NOMO-1 treated with dmso at 0.1 percent for 144 hours (cell line): Measurements from ENCODE around the gene MAPKAPK3.

ENCODE experiments used
- DNase-seq: peaks from one replicate; lab custom pipeline; 2025; ENCODE audit not compliant: unreplicated experiment; lab: John Stamatoyannopoulos, UW

Gene MAPKAPK3

DNA sequence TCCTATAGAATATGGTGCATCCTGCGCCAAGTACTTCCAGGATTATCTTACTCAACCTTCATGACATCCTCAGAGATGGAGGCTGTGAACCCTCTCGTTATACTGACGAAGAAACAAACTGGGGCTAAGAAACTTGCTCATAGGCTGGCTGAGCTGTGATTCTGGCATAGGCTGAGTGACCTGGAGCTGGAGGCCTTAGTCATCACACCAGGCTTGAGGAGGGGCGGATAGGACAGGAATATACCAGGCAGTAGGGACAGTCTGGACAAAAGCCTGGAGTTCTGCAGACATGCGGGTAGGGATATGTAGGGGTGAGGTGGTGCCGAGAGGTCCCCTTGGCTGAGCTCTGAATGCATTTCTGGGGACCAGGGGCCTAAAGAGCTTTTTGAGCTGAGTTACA is 29.6 kb upstream of the MAPKAPK3 start:
- DNase-seq: no peak

DNA sequence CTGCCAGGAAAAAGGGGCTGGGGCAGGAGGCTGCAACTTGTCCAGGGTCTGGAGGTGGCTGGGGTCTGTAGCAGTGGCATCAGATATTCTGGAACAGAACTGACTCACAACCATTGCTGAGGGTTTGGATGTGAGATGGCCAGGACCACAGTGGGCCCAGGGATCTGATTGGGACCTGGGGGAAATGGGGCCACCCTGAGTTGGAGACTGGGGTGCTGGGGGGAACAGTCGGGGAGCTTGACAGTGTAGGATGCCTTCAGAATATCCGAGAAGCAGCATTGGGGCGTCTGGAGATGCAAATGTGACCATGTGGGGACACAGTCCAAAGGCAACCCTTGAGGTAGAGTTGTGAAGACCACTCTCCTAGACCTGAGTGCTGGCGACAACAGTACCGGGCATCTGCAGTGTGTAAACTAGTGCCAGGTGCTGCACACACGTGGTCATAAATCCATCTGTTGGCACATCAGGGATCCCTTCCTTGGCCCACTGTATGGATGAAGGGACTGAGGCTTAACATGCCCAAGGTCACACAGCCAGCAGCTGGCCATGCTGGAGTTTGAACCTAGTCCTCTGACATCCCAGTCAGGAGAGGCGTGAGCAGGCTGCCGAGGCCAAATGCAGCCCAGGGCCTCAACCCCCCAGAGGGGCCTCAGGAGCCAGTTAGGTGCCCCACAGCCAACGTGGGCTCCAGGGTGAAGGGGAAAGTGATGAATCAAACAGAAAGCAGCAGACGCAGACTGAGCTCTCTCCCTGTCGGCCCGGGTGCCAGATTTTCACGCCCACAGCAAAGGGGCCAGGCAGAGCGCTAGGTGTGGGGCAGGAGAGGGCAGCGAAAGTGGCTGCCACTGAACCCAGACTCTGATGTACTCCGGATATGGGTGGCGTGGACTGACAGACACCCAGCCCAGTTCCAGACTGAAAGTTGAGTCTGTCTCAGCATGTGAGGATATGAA is 28.9 kb upstream of the MAPKAPK3 start:
- DNase-seq: no peak

DNA sequence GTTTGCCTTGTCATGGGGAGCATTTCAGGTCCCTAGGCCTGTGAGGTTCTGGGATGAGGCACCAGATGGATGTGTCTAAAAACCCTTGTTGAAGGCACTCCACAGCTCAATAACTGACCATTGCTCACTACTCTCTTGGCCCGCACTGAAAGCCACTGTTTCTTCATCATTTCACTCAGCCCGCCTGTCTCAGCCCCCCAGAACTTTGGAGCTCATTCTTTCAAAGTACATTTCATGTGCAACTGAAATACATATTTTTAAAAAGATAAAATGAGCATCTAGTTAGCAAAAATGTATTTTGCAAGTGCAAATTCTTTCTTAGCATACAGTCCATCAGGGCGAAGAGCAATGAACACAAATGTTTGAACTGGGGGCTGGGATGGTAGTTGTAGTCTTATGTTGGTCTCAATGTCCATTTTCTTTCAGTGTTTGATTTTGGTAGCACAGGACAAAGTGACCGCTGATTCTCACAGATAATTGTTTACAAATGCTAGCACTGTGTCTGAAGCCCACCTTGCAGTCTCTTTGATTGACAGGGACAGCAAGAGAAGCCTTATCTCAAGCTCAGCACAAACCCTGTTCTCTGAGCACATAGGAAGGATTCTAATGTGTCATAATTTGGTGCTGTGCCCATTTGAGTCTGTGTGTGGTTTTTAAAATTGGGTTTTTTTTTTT is 28.1 kb upstream of the MAPKAPK3 start:
- DNase-seq: no peak

DNA sequence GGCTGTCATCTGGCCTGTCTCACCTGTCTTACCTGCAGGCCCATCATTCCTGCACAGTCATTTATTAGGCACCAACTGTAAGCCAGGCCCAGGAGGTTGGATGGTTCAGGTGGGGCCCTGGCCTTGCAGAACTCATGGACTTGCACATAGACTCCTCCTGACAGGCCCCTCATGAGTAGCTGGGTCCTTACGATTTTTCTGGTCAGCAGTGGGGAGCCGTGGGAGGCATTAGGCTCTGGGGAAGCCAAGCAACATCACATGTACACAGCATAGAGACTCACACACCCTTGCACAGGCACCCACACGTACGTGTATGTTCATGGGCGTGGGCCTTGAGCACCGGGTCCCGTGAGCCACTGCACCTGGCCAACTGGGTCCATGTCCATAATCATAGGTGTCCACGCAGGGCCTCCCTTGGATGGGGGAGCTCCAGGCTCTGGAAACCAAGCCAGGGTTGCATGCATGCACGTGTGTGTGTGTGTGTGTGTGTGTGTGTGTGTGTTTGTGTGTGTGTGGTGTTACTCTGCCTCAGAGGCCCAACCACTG is 25.7 kb upstream of the MAPKAPK3 start:
- no peak for DNase-seq

GRCh38 chr3:50592568-50592967 is 24.4 kb upstream of the MAPKAPK3 start:
- DNase-seq: peak; percentile 70

DNA sequence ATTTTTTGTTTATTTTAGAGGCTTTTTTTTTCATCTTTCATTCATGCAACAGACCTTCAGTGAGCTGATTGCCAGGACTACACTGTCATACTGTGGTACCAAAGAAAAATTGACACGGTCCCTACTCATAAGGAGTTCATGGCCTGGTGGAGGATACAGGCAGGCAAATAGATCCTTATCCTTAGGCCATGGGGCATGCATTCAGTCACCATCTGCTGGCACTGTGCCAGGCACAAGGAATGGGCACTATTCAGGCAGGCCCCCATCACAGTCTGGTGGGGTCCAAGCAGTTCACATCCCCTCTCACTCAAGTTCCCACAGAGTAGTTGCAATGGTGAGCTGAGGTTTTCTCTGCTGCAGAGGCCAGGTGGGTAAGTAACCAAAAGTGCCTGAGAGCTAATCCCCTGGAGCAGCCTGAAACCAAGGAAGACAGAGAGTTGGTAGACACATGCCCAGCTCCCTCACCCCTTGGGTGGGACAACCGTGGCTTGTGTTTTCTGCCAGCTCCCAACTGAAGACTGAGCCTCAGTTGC is 22.6 kb upstream of the MAPKAPK3 start:
- no peak for DNase-seq

DNA sequence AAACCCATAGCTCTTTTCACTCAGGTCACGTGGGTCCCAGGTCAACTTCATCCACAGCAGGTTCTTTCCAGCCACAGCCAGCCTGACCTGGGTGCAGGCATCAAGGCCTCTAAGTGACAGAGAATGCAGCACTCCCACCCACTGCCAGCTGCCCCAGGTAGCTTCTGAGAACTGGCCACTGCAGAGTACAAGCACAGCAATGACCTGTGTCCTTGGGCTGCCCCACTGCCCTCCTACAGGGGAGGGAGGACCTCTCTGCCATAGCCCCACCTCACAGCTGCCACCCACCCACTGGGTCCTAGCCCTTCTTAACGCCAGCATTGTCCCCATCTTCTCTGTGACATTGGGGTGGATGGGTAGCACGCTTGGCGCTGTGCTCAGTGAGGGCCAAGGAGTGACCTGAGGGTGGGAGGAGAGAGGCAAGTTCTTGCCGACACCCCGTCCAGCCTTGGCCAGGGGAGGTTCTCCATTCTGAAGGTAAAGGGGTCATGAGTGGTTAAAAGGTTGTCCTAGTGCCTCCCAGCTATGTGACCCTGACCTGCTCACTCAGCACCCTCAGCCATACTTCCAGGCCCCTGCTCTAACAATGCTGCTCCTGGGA is 17.7 kb upstream of the MAPKAPK3 start:
- no peak for DNase-seq

GRCh38 chr3:50599716-50600118 is 17.2 kb upstream of the MAPKAPK3 start:
- no peak for DNase-seq

GRCh38 chr3:50600141-50600753 is 16.7 kb upstream of the MAPKAPK3 start:
- DNase-seq: no peak

DNA sequence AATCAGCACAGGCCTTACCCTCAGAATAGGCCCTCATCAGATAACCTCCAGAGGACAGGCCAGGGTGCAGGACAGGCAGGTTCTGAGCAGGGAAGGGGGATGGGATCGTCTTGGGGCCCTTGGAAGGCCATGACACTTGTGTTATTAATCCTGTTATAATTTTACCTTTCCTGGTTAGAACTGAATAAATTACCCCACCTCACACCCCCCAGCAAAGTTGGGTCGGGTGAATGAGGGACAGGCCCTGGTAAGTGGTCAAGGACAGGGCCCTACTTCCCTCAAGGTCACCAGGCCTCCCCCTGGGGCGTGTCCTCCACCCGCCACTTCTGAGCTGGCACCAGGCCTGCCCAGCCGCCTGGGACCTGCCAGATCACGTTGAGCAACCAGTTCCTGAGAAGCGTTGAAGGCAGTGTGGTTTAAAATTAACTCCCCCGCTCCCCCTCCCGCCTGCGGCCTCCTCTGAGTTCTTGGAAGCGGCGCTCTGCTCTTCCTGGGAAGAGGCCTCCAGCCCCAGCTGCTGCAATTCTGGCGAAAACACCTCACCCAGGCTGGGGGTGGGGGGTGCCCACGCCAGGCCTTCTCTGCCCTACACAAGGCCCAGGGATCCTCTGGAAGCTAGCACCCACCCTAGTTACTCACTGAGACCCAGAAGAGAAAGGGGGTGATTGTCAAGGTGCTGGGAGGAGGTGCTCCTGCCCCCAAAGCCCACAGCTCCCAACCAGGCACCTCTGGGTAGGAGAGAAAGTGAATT is 15.9 kb upstream of the MAPKAPK3 start:
- DNase-seq: peak; percentile 92

GRCh38 chr3:50602595-50603191 is 14.3 kb upstream of the MAPKAPK3 start:
- no peak for DNase-seq

DNA sequence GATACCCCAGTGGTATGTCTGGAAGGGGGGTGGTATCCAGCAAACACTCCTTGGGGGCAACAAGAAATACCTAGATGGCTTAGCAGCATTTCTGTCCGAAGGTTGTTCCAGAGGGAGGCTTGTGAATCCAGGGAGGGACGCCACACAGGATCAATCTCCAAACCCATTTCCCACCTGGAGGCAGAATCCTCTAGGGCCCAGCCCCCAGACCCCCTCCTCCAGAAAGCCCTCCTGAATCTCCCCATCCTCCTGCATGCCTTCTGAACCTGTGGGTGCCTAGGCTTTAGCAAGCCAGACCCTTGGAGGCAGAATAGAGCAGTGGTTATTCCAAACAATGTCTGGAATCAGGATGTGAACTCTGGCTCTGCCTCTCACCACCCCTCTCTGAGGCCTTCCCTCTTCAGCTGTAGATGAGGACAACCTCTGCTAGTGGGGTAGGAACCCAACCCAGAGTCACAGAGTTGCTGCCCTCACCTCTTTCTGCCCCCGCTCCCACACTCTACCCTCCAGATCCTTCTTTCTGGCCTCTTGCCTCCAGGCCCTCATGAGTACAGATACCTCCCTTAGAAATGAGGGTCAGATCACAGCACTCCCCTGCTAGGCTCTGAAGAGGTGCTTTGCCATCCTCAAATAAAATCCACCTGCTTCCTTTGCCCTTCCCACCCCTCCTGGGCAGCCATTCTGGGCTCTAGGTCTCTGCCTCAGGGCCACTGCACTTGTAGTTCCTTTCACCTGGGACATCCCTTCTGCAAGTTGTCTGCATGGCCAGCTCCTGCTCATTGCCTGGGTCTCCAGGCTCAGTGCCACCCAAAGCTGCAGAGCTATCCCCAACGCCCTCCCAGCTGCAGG is 13.5 kb upstream of the MAPKAPK3 start:
- no peak for DNase-seq

DNA sequence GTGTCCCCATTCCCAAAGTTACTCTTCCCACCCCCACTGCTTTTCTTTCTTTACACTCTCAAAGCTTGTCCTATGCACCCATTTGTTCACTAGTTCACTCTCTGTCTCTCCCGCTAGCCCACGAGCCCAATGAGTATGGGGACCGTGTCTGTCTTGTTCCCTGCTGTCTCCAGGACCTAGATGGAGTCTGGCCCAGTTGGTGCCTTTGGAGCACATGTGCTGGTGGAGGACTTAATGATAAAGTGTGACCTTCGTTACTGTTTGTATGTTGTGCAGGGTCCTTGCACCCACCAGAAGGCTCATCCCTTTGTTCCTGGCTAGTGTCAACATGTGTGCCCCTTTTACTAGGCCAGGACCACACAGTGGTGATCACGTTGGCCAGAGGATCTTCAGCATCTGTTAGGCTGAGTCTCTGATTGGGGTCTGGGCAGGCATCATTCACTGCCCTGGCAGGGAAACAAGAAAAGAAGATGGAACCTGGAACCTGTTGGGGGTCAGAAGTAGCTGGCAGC is 12.8 kb upstream of the MAPKAPK3 start:
- DNase-seq: no peak

DNA sequence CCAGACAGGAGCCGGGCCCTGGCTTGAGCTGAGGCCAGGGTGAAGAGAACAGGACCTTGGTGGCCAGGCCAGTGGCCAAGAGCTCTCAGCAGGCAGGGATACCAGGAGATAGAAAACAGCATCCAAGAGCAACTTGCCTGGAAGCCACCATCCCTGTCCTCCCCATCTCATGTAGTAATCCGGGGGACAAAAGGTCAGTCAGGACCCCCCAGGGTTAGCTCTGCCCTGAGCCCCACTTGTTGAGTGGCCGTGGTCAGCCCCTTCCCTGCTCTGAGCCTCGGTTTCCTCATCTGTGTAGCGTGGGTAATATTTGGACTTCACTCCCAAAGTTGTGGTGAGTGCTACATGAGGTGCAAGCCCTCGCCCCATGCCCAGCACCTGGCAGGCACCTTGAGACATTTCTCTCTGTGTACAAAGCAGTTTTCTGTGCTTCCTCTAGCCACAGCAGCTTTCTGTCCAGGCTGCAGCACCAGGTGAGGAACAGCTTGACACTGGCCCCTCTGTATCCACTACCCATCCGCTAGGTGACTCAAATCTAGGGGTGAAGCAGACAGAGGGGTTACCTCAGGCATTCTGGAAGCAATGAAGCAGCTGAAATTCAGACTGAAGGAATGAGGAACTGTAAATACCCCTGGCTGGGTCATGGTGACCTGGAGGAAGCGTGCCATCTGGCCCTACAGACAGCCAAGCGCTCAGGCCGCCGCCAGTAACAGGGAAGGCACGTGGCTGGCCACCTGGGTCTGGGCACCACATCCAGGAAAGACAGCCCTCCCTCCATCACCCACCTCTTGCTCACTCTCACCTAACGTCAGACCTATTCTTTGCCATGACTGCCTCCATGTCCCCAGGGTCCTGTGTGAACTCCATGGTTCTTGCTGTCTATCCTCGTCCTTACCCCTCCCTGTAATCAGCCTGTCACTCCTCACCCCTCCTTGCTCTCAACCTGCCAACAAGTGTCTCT is 12.0 kb upstream of the MAPKAPK3 start:
- peak; percentile 20 for DNase-seq

- DNase-seq: no peak
These were observed 11.0 kb upstream of the MAPKAPK3 start for GRCh38 chr3:50605901-50606326.

DNA sequence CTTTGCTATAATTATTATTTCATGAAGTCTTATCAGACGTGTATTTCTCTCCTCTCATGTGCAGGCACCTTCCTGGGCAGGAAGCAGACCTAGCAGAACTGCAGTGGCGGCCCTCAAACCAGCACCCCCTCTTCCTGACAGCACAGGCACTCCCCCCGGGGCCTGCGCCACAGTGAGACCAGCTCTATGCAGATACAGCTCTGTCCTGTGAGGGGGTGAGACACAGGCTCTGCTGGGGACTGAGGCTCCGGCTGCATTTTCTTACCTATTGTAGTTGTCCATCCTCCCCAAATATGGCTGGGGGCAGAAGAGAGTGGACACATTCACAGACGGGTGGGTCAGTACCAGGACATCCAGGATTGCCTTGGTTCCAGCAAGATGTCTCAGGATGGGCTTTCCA is 10.4 kb upstream of the MAPKAPK3 start:
- no peak for DNase-seq

DNA sequence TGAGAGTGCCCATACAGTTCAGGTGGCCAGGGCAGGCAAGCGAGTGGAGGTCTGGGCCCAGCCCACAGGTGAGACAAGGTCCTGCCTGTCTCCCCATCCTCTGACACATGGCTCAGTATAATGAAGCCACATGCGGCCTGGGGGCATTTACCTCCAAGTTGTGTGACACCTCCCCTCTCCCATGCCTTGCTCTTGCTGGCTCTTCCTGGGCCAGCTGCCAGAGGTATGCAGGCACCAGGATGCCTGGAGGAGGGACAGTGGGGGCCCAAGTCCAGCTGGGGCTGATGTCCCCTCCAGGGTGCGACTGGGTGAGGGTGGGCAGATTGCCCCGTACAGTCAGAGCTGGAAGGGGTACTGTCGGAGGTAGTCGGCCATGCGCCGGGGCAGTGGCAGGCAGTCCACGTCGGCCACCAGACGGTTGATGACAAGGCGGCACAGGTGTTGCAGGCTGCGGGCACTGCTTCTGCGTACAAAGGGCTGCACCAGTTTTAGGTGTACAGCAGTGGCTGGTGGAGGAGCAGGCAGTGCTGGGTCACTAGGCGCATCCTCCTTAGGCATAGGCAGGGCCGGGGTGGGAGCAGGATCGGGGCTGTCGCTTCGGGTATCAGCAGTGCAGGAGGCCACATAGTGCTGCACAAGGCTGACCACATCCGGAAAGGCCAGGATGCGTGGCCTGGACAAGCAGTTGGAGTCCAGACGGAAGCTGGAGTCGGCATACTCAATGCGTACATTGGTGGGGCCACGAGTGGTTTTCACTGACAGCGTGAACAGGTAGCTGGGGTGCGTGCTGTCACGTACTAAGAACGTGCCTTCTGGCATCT is 9.5 kb upstream of the MAPKAPK3 start:
- DNase-seq: no peak
